ENCODE results near the gene ZBTB32.

ZBTB32 gene

GRCh38 chr19:35738021-35738886, 33.9 kb downstream of the ZBTB32 start:
- no peak for DNase-seq (ENCODE audit: low read depth in 2 of 2)
- TF ChIP-seq CTCF (IDR thresholded peaks at IDR 0.05; ENCODE audit: low read depth, low read length): no peak
- H3K4me3 ChIP-seq (replicated peaks in 1 of 2; ENCODE audit: low read depth in 2 of 2, low read length in 2 of 2): no peak overlapping the region

GRCh38 chr19:35738887-35739229, 34.5 kb downstream of the ZBTB32 start:
- no peak overlapping the region for H3K4me3 ChIP-seq (replicated peaks in 1 of 2; ENCODE audit: low read depth in 2 of 2, low read length in 2 of 2)
- no peak for TF ChIP-seq CTCF (IDR thresholded peaks at IDR 0.05; ENCODE audit: low read depth, low read length)
- DNase-seq (ENCODE audit: low read depth in 2 of 2): no peak

- TF ChIP-seq CTCF (IDR thresholded peaks at IDR 0.05; ENCODE audit: low read depth, low read length): no peak
- H3K4me3 ChIP-seq (replicated peaks in 1 of 2; ENCODE audit: low read depth in 2 of 2, low read length in 2 of 2): peak overlapping the region; percentile 58 to 62
- no peak for DNase-seq (ENCODE audit: low read depth in 2 of 2)
These were observed 35.1 kb downstream of the ZBTB32 start for GRCh38 chr19:35739275-35740107.

- no peak for TF ChIP-seq CTCF (IDR thresholded peaks at IDR 0.05; ENCODE audit: low read depth, low read length)
- H3K4me3 ChIP-seq (replicated peaks in 1 of 2; ENCODE audit: low read depth in 2 of 2, low read length in 2 of 2): peak overlapping the region; percentile 58 to 62
- no peak for DNase-seq (ENCODE audit: low read depth in 2 of 2)
These were observed 35.7 kb downstream of the ZBTB32 start for GRCh38 chr19:35740108-35740422.

- peak overlapping the region; percentile 58 to 62 for H3K4me3 ChIP-seq (replicated peaks in 1 of 2; ENCODE audit: low read depth in 2 of 2, low read length in 2 of 2)
- peak; percentile 96 to 97 for DNase-seq (ENCODE audit: low read depth in 2 of 2)
- TF ChIP-seq CTCF (IDR thresholded peaks at IDR 0.05; ENCODE audit: low read depth, low read length): peak; percentile 29
These were observed 36.3 kb downstream of the ZBTB32 start for GRCh38 chr19:35740423-35741202.

- DNase-seq (ENCODE audit: low read depth in 2 of 2): no peak
- H3K4me3 ChIP-seq (replicated peaks in 1 of 2; ENCODE audit: low read depth in 2 of 2, low read length in 2 of 2): peak overlapping the region; percentile 58 to 62
- TF ChIP-seq CTCF (IDR thresholded peaks at IDR 0.05; ENCODE audit: low read depth, low read length): no peak
These were observed 36.8 kb downstream of the ZBTB32 start for GRCh38 chr19:35741203-35741515.
